K562 (cell line): ENCODE results near the gene DCAF11. TPM values are rescaled to one million over a fixed set of nuclear protein-coding genes. Genes with fewer than 3 reads are reported as not detected.

ENCODE experiments used
- NR3C1 ChIP-seq: sonication (generic); formaldehyde crosslinking; IDR thresholded peaks from 2 replicates; pipeline ENCODE4 v1.8.1; 2022; ENCODE audit warnings: missing genetic modification reagents
- ZNF133 ChIP-seq: fragments of 250-450 bp; sonication (Bioruptor Pico); IDR thresholded peaks from 2 replicates; pipeline ENCODE4 v1.4.0; 2020; ENCODE audit warnings: mild to moderate bottlenecking
- ZNF232 ChIP-seq: sonication (generic); formaldehyde crosslinking; IDR thresholded peaks from 2 replicates; pipeline ENCODE4 v1.8.0; 2022; ENCODE audit warnings: mild to moderate bottlenecking, missing genetic modification reagents
- ZNF785 ChIP-seq: fragments of 250-450 bp; sonication (Bioruptor Pico); IDR thresholded peaks from 2 replicates; pipeline ENCODE4 v1.4.0; 2020; ENCODE audit warnings: mild to moderate bottlenecking
- polyA plus RNA-seq, 8 experiments: library from polyadenylated mRNA; depleted of rRNA in 4 of 8; stranded (reverse) in 5 of 8; unstranded in 3 of 8; fragments of >200 nt; fragmentation: Nextera tagmentation in 2 of 8; fragmentation: Illumina TruSeq in 1 of 8; extraction: Ambion mirVana in 2 of 8; extraction: Trizol in 1 of 8; gene quantifications; 2 replicates each; pipeline versions ENCODE4 v1.2.1 to v1.2.3, GENCODE V29; 2011 to 2014; ENCODE audit warnings: inconsistent platforms in 1 of 8, missing spikeins in 1 of 8
- total RNA-seq, 7 experiments: library from RNA; depleted of rRNA in 6 of 7; stranded (reverse); fragments of >200 nt in 6 of 7; fragmentation: Illumina TruSeq in 2 of 7; extraction: Trizol in 2 of 7; gene quantifications; 2 replicates each; pipeline versions ENCODE4 v1.2.1 to v1.2.3, GENCODE V29; 2011 to 2021; ENCODE audit warnings: low replicate concordance in 1 of 7
- TF ChIP-seq, protein P1 (sequence below): fragments of 450-650 bp; formaldehyde crosslinking; IDR thresholded peaks from 2 replicates; pipeline ENCODE4 v1.4.0; 2020; ENCODE audit warnings: mild to moderate bottlenecking, moderate library complexity
- TF ChIP-seq, protein P2 (sequence below), 2 experiments: IDR thresholded peaks; 2 replicates each; pipeline ENCODE4 v1.6.1; 2011; ENCODE audit warnings: borderline replicate concordance in 1 of 2, control low read depth in 1 of 2, low read depth in 1 of 2, low read length in 1 of 2, mild to moderate bottlenecking in 1 of 2, mixed read lengths in 1 of 2, moderate library complexity in 1 of 2; ENCODE audit not compliant: insufficient read depth in 1 of 2, insufficient read length in 1 of 2, poor library complexity in 1 of 2, severe bottlenecking in 1 of 2; ENCODE audit errors: extremely low read depth in 1 of 2
- TF ChIP-seq, protein P3 (sequence below): sonication (generic); formaldehyde crosslinking; IDR thresholded peaks from 2 replicates; pipeline ENCODE4 v1.8.0; 2023; ENCODE audit warnings: mild to moderate bottlenecking, missing genetic modification reagents
- TF ChIP-seq, protein P4 (sequence below): fragments of 450-650 bp; formaldehyde crosslinking; IDR thresholded peaks from 2 replicates; pipeline ENCODE4 v1.4.0; 2020; ENCODE audit warnings: mild to moderate bottlenecking, mixed read lengths
- TF ChIP-seq, protein P5 (sequence below): sonication (generic); formaldehyde crosslinking; IDR thresholded peaks from 2 replicates; pipeline ENCODE4 v1.9.0; 2022; ENCODE audit warnings: mild to moderate bottlenecking, missing genetic modification reagents
- TF ChIP-seq, protein P6 (sequence below): fragments of 450-650 bp; IDR thresholded peaks from 2 replicates; pipeline ENCODE4 v1.7.0; 2016; ENCODE audit warnings: borderline replicate concordance

Gene DCAF11
- total and polyA plus RNA-seq, 9 of the 15 experiments (the other 6 are each of a cell fraction or from before 2014, with no cell fraction given) = 8.5 to 46.2 (median 36.4) TPM

- TF ChIP-seq ZNF785 (CRISPR knock-in tag) = no peak
- TF ChIP-seq, protein P1, sequence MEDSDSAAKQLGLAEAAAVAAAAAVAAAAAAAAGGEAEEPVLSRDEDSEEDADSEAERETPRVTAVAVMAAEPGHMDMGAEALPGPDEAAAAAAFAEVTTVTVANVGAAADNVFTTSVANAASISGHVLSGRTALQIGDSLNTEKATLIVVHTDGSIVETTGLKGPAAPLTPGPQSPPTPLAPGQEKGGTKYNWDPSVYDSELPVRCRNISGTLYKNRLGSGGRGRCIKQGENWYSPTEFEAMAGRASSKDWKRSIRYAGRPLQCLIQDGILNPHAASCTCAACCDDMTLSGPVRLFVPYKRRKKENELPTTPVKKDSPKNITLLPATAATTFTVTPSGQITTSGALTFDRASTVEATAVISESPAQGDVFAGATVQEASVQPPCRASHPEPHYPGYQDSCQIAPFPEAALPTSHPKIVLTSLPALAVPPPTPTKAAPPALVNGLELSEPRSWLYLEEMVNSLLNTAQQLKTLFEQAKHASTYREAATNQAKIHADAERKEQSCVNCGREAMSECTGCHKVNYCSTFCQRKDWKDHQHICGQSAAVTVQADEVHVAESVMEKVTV (CRISPR knock-in tag) = no peak
- TF ChIP-seq, protein P2, sequence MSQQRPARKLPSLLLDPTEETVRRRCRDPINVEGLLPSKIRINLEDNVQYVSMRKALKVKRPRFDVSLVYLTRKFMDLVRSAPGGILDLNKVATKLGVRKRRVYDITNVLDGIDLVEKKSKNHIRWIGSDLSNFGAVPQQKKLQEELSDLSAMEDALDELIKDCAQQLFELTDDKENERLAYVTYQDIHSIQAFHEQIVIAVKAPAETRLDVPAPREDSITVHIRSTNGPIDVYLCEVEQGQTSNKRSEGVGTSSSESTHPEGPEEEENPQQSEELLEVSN (IDR thresholded peaks at IDR 0.05; ENCODE audit: borderline replicate concordance in 1 of 2, extremely low read depth in 1 of 2, insufficient read depth in 1 of 2, insufficient read length in 1 of 2, low read depth in 1 of 2, low read length in 1 of 2, poor library complexity in 1 of 2, severe bottlenecking in 1 of 2) = no peak
- TF ChIP-seq, protein P3, sequence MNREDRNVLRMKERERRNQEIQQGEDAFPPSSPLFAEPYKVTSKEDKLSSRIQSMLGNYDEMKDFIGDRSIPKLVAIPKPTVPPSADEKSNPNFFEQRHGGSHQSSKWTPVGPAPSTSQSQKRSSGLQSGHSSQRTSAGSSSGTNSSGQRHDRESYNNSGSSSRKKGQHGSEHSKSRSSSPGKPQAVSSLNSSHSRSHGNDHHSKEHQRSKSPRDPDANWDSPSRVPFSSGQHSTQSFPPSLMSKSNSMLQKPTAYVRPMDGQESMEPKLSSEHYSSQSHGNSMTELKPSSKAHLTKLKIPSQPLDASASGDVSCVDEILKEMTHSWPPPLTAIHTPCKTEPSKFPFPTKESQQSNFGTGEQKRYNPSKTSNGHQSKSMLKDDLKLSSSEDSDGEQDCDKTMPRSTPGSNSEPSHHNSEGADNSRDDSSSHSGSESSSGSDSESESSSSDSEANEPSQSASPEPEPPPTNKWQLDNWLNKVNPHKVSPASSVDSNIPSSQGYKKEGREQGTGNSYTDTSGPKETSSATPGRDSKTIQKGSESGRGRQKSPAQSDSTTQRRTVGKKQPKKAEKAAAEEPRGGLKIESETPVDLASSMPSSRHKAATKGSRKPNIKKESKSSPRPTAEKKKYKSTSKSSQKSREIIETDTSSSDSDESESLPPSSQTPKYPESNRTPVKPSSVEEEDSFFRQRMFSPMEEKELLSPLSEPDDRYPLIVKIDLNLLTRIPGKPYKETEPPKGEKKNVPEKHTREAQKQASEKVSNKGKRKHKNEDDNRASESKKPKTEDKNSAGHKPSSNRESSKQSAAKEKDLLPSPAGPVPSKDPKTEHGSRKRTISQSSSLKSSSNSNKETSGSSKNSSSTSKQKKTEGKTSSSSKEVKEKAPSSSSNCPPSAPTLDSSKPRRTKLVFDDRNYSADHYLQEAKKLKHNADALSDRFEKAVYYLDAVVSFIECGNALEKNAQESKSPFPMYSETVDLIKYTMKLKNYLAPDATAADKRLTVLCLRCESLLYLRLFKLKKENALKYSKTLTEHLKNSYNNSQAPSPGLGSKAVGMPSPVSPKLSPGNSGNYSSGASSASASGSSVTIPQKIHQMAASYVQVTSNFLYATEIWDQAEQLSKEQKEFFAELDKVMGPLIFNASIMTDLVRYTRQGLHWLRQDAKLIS (CRISPR knock-in tag) = no peak
- TF ChIP-seq ZNF232 (CRISPR knock-in tag) = no peak
- TF ChIP-seq, protein P4, sequence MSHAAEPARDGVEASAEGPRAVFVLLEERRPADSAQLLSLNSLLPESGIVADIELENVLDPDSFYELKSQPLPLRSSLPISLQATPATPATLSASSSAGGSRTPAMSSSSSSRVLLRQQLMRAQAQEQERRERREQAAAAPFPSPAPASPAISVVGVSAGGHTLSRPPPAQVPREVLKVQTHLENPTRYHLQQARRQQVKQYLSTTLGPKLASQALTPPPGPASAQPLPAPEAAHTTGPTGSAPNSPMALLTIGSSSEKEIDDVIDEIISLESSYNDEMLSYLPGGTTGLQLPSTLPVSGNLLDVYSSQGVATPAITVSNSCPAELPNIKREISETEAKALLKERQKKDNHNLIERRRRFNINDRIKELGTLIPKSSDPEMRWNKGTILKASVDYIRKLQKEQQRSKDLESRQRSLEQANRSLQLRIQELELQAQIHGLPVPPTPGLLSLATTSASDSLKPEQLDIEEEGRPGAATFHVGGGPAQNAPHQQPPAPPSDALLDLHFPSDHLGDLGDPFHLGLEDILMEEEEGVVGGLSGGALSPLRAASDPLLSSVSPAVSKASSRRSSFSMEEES = no peak
- no peak for TF ChIP-seq NR3C1 (CRISPR knock-in tag)
- no peak for TF ChIP-seq ZNF133 (CRISPR knock-in tag)
- TF ChIP-seq, protein P5, sequence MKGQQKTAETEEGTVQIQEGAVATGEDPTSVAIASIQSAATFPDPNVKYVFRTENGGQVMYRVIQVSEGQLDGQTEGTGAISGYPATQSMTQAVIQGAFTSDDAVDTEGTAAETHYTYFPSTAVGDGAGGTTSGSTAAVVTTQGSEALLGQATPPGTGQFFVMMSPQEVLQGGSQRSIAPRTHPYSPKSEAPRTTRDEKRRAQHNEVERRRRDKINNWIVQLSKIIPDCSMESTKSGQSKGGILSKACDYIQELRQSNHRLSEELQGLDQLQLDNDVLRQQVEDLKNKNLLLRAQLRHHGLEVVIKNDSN = no peak
- TF ChIP-seq, protein P6, sequence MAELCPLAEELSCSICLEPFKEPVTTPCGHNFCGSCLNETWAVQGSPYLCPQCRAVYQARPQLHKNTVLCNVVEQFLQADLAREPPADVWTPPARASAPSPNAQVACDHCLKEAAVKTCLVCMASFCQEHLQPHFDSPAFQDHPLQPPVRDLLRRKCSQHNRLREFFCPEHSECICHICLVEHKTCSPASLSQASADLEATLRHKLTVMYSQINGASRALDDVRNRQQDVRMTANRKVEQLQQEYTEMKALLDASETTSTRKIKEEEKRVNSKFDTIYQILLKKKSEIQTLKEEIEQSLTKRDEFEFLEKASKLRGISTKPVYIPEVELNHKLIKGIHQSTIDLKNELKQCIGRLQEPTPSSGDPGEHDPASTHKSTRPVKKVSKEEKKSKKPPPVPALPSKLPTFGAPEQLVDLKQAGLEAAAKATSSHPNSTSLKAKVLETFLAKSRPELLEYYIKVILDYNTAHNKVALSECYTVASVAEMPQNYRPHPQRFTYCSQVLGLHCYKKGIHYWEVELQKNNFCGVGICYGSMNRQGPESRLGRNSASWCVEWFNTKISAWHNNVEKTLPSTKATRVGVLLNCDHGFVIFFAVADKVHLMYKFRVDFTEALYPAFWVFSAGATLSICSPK = no peak
- TF ChIP-seq, all 486 proteins: peak for 0
These were observed 38.3 kb upstream of the DCAF11 start (continued) for GRCh38 chr14:24076302-24076601.
